ENCODE results near the gene MXRA5.
"Not testable (repeated sequence)": the region's sequence is repeated elsewhere in the genome, so short reads cannot be mapped to it uniquely, and the experiment has no call there.

The MXRA5 gene

GRCh38 chrX:3346501-3347259 is at the start of gene MXRA5:
Gene MXRA5 (minus strand): TSS chrX:3346652. CDS start chrX:3343833, 2,819 bp downstream.
- no peak for DNase-seq

GRCh38 chrX:3393581-3394111 is 47.2 kb upstream of the MXRA5 start:
- DNase-seq: no peak

GRCh38 chrX:3393178-3393577 is 46.7 kb upstream of the MXRA5 start:
- DNase-seq: no peak

GRCh38 chrX:3388457-3388856 is 42.0 kb upstream of the MXRA5 start:
- no peak for DNase-seq

GRCh38 chrX:3384327-3384726 is 37.9 kb upstream of the MXRA5 start:
- DNase-seq: no peak

GRCh38 chrX:3380603-3381002 is 34.2 kb upstream of the MXRA5 start:
- DNase-seq: no peak

- no peak for DNase-seq
Observed at GRCh38 chrX:3379111-3379510, 32.7 kb upstream of the MXRA5 start.

- DNase-seq: no peak
Observed at GRCh38 chrX:3378156-3378555, 31.7 kb upstream of the MXRA5 start.

- DNase-seq: no peak
Observed at GRCh38 chrX:3377560-3377959, 31.1 kb upstream of the MXRA5 start.

- DNase-seq: not testable (repeated sequence)
Observed at GRCh38 chrX:3375878-3376508, 29.5 kb upstream of the MXRA5 start.

GRCh38 chrX:3374108-3374800 is 27.8 kb upstream of the MXRA5 start:
- no peak for DNase-seq

GRCh38 chrX:3371163-3371562 is 24.7 kb upstream of the MXRA5 start:
- no peak for DNase-seq

GRCh38 chrX:3370656-3371055 is 24.2 kb upstream of the MXRA5 start:
- no peak for DNase-seq

GRCh38 chrX:3362956-3363355 is 16.5 kb upstream of the MXRA5 start:
- DNase-seq: no peak

GRCh38 chrX:3360881-3361280 is 14.4 kb upstream of the MXRA5 start:
- DNase-seq: no peak

GRCh38 chrX:3352741-3353140 is 6.3 kb upstream of the MXRA5 start:
- not testable (repeated sequence) for DNase-seq

- DNase-seq: no peak
Observed at GRCh38 chrX:3351276-3351675, 4.8 kb upstream of the MXRA5 start.

GRCh38 chrX:3348191-3348590 is 1.7 kb upstream of the MXRA5 start:
- DNase-seq: no peak

GRCh38 chrX:3345281-3346191 is 916 bp downstream of the MXRA5 start:
- no peak for DNase-seq

- not testable (repeated sequence) for DNase-seq
Observed at GRCh38 chrX:3343569-3343968, 2.9 kb downstream of the MXRA5 start.

- DNase-seq: no peak
Observed at GRCh38 chrX:3340016-3340415, 6.4 kb downstream of the MXRA5 start.

GRCh38 chrX:3326681-3327080 is 19.8 kb downstream of the MXRA5 start:
- no peak for DNase-seq
